IPS-18a (cell line): ENCODE measurements around the gene PHTF1.
A peak's percentile ranks its signal among the peaks of the same experiment; 100 is the strongest.
"Not testable (repeated sequence)": the region's sequence is repeated elsewhere in the genome, so short reads cannot be mapped to it uniquely, and the experiment has no call there.

Experiments used
- H3K27ac ChIP-seq: one replicate; pipeline ENCODE4 v1.5.1; 2013; ENCODE audit warnings: low read length
- H3K27me3 ChIP-seq: one replicate; pipeline ENCODE4 v1.6.1; 2013; ENCODE audit warnings: mild to moderate bottlenecking, low read length; ENCODE audit not compliant: control insufficient read depth, insufficient read depth
- H3K36me3 ChIP-seq: one replicate; pipeline ENCODE4 v1.6.1; 2013; ENCODE audit warnings: low read depth, low read length; ENCODE audit not compliant: control insufficient read depth
- H3K4me1 ChIP-seq: one replicate; pipeline ENCODE4 v1.6.1; 2013; ENCODE audit warnings: low read depth, low read length; ENCODE audit not compliant: control insufficient read depth
- H3K4me3 ChIP-seq: one replicate; pipeline ENCODE4 v1.5.1; 2013; ENCODE audit warnings: low read length
- H3K9ac ChIP-seq: one replicate; pipeline ENCODE4 v1.6.1; 2013; ENCODE audit warnings: mild to moderate bottlenecking, low read length, moderate library complexity
- H3K9me3 ChIP-seq: one replicate; pipeline ENCODE4 v1.6.1; 2013; ENCODE audit warnings: low read depth, low read length; ENCODE audit not compliant: control insufficient read depth

The PHTF1 gene

DNA sequence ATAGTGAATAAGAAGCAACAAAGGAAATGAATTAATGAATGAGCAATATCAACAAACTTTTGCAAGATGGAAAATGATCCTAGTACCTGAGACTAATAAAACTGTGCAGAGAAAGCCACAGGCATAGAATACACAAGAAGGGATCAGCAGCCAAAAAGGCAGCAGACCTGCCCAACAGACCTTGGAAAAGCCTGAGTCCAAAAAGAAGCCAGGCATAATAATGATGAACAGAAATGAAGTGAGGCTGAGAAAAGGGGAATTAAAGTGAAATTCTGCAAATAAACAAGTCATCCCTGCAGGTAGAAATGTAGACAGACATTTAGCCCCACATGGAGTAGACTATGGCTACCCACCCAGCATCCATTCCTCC lies 10.3 kb upstream of the PHTF1 start:
- Histone ChIP-seq H3K27ac (peak overlapping the region; percentile 47), H3K27me3 (no peaks in the 10 kb centered on the region), H3K9ac (no peak overlapping the region), H3K4me1 (peaks cover 51% of the 10 kb centered on the region), H3K36me3 (peaks cover 21% of the 10 kb centered on the region), H3K4me3 (no peak overlapping the region), H3K9me3 (no peaks in the 10 kb centered on the region)

DNA sequence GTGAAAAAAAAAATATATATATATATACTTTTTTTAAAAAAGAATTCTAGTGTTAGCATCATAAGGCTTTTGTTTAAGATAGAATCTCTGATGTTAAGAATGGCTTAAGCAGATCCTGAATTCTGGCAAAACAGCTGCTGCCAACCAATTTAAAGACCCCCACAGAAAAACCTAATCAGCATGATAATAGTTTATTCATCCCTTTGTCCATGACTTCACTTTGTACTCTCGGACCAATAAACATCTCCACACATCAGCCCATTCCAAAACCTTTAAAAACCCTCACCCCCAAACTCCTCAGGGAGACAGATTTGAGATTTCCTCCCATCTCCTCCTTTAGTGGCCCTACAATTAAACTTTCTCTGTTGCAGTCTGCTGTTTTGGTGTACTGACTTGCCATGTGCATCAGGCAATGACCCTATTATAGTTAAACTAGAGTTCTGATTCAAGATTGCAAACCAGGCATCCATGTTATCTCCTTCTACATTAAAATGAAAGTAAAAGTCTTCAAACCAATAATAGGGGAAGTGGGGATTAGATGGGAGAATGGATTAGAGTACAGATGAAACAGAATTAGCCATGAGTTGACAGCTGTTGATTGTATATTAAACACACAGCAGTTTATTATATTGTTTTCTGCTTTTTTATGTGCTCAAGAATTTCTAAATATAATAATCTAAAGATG lies 9.8 kb upstream of the PHTF1 start:
- no peaks in the 10 kb centered on the region for H3K9me3 ChIP-seq
- no peak overlapping the region for H3K9ac ChIP-seq
- peak overlapping the region; percentile 14 for H3K4me3 ChIP-seq
- H3K27ac ChIP-seq, result peak overlapping the region; percentile 47
- no peaks in the 10 kb centered on the region for H3K27me3 ChIP-seq
- H3K4me1 ChIP-seq, result peaks cover 51% of the 10 kb centered on the region
- H3K36me3 ChIP-seq, result peaks cover 22% of the 10 kb centered on the region

DNA sequence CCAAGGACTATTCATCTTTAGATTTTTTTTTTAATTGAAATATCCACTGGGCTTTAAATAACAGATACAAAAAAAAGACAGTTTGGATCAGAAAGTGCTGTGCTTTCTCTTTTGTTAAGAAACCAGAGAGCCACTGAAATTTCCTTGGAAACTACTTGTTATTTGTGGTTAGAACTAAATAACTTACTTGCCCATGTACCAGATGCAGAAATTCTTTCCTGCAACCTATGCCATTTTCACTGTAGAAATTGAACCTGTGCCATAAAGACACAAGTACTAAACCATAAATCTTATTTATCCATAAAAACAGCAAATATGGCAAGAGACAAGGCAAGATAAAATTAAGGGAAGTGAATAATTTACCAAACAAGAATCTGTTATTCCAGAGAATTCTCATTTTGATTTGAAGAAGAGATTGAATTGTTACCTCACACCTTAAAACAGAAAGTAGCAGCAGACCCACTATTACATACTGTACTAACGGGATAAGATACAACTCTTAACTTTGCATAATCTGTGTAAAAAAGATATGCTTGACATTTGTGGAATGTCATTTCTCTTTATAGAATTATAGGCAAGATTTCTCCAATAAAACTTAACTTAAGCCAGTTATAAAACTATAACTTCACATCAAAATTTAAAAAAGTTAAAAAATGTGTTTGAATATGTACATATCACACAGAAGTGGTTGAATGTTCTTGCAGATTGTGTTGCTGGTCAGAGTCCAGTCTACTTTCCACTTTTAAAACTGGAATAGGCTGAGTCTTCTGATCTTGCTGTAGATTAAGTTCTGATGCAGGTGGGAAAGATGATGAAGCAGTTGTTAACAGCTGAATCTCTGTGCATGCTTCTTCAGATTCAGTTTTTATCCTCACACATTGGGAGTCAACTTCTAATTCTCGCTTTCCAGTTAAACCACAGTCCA lies 6.3 kb upstream of the PHTF1 start:
- Histone ChIP-seq H3K9ac (no peak overlapping the region), H3K4me1 (peaks cover 37% of the 10 kb centered on the region), H3K36me3 (peaks cover 22% of the 10 kb centered on the region), H3K27me3 (no peaks in the 10 kb centered on the region), H3K9me3 (no peaks in the 10 kb centered on the region), H3K4me3 (no peak overlapping the region), H3K27ac (no peak overlapping the region)

DNA sequence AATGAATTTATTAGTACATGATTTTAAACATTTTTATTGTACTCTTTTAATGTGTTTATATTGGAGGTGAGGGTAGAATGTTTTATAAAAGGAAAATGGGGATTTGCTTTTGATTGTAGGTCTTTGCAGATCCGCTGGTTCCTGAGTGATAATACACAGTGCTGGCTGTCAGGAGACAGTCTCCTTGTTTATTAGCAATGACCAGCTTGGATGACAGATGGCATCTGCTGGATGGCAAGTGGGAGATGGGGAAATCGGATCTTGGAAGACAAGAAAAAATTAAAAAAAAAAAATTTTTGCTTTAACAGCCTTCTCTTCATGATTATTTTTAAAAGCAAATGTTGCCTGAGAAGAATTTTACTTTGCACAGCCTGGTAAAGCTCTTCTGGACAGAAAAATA lies 4.4 kb upstream of the PHTF1 start:
- no peak overlapping the region for H3K9ac ChIP-seq
- H3K27me3 ChIP-seq, result no peaks in the 10 kb centered on the region
- no peaks in the 10 kb centered on the region for H3K9me3 ChIP-seq
- peaks cover 22% of the 10 kb centered on the region for H3K36me3 ChIP-seq
- no peak overlapping the region for H3K27ac ChIP-seq
- peaks cover 27% of the 10 kb centered on the region for H3K4me1 ChIP-seq
- no peak overlapping the region for H3K4me3 ChIP-seq

DNA sequence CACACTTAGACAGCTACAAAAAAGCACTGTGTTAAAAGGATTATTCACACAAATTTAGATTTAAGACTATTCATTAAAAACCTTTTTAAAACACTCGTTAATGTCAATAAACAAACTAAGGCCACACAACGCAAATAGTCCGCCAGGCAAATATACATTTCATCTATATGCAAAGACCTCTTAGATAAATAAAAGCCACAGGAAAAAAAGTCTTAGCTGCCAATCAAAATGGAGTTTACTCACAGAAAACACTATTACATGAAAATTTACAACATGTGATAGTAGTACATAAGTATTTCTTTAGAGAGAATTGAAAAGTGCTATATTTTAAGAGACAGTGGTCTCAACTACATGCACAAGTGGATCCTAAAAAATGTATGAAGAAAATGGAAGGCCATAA lies 2.7 kb upstream of the PHTF1 start:
- Histone ChIP-seq H3K36me3 (peaks cover 15% of the 10 kb centered on the region), H3K27me3 (no peaks in the 10 kb centered on the region), H3K9ac (no peak overlapping the region), H3K4me3 (no peak overlapping the region), H3K9me3 (no peaks in the 10 kb centered on the region), H3K27ac (no peak overlapping the region), H3K4me1 (peaks cover 18% of the 10 kb centered on the region)

DNA sequence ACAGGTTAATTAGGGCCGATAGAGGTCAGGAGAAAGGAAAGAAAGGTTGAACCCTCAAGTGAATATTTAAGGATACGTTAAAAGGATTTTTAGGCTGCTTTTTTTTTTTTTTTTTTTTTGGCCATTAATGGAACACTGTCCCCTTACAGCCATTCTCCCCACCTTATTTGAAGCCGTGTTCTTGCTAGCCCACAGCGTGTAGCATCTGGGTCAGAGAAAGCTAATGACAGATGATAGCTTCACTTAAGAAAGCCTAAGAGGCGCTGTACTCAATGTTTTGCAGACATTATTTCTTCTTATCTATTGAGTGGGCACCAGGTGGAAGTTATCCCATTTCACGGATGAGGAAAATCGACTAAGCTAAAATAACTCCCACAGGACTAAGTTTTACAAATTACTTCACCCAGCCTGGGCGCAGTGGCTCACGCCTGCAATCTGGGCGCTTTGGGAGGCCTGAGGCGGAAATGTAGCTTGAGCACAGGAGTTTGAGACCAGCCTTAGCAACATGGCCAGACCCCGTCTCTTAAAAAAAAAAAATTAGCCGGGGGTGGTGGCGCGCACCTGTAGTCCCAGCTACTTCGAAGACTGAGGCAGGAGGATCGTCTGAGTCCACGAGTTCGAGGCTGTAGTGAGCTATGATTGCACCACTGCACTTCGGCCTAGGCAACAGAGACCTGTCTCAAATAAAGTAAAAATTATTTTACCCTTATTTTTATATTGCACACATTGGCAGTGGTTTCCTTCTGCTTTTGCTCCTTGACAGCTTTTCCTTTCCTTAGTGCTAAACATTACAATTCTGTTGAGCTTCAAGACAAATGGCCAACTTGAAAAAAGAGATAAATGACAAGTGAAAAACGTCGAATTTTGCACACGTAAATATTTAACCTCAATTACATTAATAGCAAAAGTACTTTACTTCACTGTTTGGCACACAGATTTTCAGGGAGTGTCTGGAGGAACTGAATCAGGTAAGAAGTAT lies 1.1 kb upstream of the PHTF1 start:
- peak overlapping the region; percentile 95 for H3K9ac ChIP-seq
- no peaks in the 10 kb centered on the region for H3K9me3 ChIP-seq
- peak overlapping the region; percentile 97 for H3K4me3 ChIP-seq
- H3K4me1 ChIP-seq, result peaks cover 14% of the 10 kb centered on the region
- H3K36me3 ChIP-seq, result peaks cover 11% of the 10 kb centered on the region
- no peaks in the 10 kb centered on the region for H3K27me3 ChIP-seq
- peak overlapping the region; percentile 99 for H3K27ac ChIP-seq

DNA sequence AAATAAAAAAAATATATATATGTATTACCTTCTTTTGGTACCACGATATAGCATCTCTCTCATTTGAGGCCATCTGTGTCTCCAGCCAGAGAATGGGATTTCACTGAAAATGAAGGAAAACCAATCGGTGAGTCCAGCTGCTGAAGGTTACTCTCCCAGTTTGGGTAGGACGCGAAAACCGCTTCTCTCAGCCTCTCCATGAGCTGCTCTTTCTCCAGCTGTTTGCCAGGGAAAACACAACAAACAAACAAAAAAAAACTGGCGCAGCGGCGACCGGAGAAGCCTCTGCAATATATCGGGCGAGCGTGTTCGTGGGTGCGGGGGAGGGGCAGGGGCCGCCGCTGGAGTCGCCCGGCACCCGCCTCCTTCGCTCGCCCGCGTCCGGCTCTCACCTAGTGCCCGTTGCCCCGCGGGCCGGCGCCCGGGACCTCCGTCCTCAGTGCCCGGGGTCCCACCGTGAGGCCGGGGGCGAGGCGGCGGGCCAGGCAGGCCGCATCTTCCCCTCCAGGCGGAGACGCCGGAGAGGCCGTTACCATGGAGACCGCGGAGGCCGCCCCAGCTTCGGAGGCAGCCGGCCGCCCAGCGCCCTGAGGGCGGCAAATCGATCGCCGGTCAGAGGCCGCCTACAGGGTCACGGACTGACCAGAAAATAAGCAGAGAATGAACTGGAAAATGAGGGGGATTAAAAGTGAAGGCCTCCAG lies 504 bp downstream of the PHTF1 start:
- peak overlapping the region; percentile 84 for H3K27ac ChIP-seq
- no peaks in the 10 kb centered on the region for H3K27me3 ChIP-seq
- H3K4me3 ChIP-seq, result peak overlapping the region; percentile 97
- peak overlapping the region; percentile 95 for H3K9ac ChIP-seq
- peaks cover 7% of the 10 kb centered on the region for H3K36me3 ChIP-seq
- H3K4me1 ChIP-seq, result peaks cover 14% of the 10 kb centered on the region
- no peaks in the 10 kb centered on the region for H3K9me3 ChIP-seq

DNA sequence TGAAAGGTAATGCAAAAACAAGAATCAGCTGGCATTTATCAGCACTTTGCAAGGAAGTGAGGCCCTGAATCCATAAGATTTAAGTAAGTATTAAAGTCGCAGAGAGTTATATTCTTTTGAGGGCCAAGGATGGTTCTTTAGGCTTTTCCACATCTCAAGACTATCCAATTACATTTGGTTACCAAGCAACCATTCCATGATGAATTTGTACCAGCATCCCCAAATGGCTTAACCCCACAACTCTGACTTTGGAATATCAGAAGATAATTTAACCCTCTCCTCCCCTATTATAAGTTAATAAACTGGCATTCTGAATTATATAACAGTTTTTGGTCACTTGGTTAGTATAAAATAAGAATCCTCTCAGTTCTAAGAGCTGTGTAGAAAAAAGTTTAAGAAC lies 2.8 kb downstream of the PHTF1 start:
- H3K27me3 ChIP-seq, result no peaks in the 10 kb centered on the region
- H3K27ac ChIP-seq, result no peak overlapping the region
- H3K4me1 ChIP-seq, result peaks cover 14% of the 10 kb centered on the region
- H3K9ac ChIP-seq, result no peak overlapping the region
- H3K36me3 ChIP-seq, result peaks cover 12% of the 10 kb centered on the region
- H3K4me3 ChIP-seq, result no peak overlapping the region
- H3K9me3 ChIP-seq, result no peaks in the 10 kb centered on the region

DNA sequence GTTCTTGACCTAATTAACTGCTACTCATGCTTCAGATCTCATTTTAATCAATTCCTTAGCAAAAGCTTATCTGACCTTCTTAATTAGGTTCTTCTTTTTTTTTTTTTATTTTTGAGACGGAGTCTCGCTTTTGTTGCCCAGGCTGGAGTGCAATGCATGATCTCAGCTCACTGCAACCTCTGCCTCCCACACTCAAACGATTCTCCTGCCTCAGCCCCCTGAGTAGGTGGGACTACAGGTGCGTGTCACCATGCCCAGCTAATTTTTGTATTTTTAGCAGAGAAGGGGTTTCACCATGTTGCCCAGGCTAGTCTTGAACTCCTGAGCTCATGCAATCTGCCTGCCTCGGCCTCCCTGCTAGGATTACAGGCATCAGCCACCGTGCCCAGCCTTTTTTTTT lies 6.0 kb downstream of the PHTF1 start:
- H3K27me3 ChIP-seq, H3K27ac ChIP-seq, H3K9me3 ChIP-seq, H3K9ac ChIP-seq, H3K4me3 ChIP-seq, H3K4me1 ChIP-seq: not testable (repeated sequence)
- H3K36me3 ChIP-seq, result peaks cover 22% of the 10 kb centered on the region

DNA sequence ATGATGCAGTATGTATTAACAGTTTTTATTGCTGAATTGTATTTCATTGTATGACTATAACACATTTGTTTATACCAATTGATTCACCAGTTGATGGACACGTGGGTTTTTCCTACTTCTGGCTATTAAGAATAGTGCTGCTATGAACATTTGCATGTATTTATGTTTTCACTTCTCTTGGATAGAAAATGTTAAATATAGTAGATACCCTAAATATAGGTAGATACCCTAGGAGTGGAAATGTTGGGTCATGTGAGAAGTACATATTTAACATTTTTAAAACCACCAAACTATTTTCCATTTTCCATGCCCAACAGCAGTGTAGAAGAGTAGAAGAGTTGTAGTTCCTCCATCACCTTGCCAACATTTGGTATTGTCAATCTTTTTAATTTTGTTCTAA lies 7.8 kb downstream of the PHTF1 start:
- no peak overlapping the region for H3K4me3 ChIP-seq
- H3K4me1 ChIP-seq, result no peaks in the 10 kb centered on the region
- no peaks in the 10 kb centered on the region for H3K9me3 ChIP-seq
- H3K9ac ChIP-seq, result no peak overlapping the region
- H3K36me3 ChIP-seq, result peaks cover 29% of the 10 kb centered on the region
- no peaks in the 10 kb centered on the region for H3K27me3 ChIP-seq
- H3K27ac ChIP-seq, result no peak overlapping the region

DNA sequence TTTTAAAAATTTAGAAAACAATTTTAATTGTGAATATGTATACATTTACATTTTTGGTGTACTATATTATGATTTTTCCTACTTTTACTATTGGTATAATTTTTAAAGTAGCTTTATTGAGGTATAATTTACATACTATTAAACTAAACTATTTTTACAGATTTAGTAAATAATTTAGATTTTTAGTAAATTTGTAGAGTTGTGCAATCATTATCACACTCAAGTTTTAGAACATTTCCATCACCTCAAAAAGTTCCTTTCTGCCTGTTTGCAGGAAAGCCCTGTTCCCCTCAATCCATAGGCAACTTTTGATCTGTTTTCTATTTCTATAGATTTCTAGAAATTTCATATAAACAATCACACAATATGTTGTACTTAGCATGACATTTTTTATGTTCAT lies 8.2 kb downstream of the PHTF1 start:
- Histone ChIP-seq H3K27me3 (no peaks in the 10 kb centered on the region), H3K36me3 (peaks cover 28% of the 10 kb centered on the region), H3K4me3 (no peak overlapping the region), H3K9ac (no peak overlapping the region), H3K9me3 (no peaks in the 10 kb centered on the region), H3K4me1 (no peaks in the 10 kb centered on the region), H3K27ac (no peak overlapping the region)
